SH-SY5Y (cell line): ENCODE data around the gene ZNF425.

Experiments used
- GATA2 ChIP-seq: IDR thresholded peaks from 2 replicates; pipeline ENCODE4 v1.6.1; 2011; ENCODE audit warnings: mild to moderate bottlenecking, low read depth, low read length
- GATA3 ChIP-seq: IDR thresholded peaks from 2 replicates; pipeline ENCODE4 v1.6.1; 2011; ENCODE audit warnings: low read depth, mild to moderate bottlenecking, low read length, moderate library complexity

DNA sequence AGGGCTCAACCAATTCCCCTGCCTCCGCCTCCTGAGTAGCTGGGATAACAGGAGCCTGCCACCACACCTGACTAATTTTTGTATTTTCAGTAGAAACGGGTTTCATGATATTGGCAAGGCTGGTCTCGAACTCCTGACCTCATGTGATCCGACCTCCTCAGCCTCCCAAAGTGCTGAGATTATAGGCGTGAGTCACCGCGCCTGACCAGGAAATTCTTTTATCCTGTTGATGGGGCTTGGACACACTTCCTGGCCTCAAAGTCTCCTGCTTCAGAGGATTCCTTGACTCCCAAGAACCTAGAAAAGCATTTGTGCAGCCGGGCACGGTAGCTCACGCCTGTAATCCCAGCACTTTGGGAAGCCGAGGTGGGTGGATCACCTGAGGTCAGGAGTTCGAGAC is 16.2 kb downstream of the ZNF425 start:
- no peak for TF ChIP-seq GATA3
- no peak for TF ChIP-seq GATA2
